IPS-18c (cell line): ENCODE data around the gene APBB1.
"Not testable (repeated sequence)": the region's sequence is repeated elsewhere in the genome, so short reads cannot be mapped to it uniquely, and the experiment has no call there.

Experiments used
- H3K4me3 ChIP-seq: 2 replicates; pipeline ENCODE4 v1.7.0; 2013; ENCODE audit warnings: low read depth, mild to moderate bottlenecking, low read length, moderate library complexity; ENCODE audit not compliant: insufficient read depth
- H3K9me3 ChIP-seq: one replicate; pipeline ENCODE4 v1.6.1; 2013; ENCODE audit warnings: mild to moderate bottlenecking, low read length, moderate library complexity; ENCODE audit not compliant: control insufficient read depth, insufficient read depth

The APBB1 gene

DNA sequence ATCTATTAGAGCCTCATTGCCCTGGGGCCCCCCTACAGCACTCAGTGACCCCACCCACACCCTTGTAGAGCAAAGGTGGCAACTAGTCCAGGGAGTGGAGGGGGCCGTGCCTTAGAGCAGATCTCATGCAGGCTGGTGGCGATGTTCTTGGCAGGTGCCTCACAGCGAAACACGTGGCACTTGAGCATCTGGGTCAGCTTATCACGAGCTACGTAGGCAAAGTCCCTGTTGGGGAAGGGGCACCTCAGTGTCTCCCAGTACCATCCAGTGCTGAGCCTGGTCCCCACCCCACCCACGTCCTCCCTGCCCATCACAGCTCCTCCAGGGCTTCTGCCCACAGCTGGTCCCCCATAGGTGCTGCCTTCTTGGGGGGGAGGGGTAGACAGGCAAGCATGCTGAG lies 17.4 kb downstream of the APBB1 start:
- Histone ChIP-seq H3K9me3 (no peaks in the 10 kb centered on the region), H3K4me3 (no peak overlapping the region)

DNA sequence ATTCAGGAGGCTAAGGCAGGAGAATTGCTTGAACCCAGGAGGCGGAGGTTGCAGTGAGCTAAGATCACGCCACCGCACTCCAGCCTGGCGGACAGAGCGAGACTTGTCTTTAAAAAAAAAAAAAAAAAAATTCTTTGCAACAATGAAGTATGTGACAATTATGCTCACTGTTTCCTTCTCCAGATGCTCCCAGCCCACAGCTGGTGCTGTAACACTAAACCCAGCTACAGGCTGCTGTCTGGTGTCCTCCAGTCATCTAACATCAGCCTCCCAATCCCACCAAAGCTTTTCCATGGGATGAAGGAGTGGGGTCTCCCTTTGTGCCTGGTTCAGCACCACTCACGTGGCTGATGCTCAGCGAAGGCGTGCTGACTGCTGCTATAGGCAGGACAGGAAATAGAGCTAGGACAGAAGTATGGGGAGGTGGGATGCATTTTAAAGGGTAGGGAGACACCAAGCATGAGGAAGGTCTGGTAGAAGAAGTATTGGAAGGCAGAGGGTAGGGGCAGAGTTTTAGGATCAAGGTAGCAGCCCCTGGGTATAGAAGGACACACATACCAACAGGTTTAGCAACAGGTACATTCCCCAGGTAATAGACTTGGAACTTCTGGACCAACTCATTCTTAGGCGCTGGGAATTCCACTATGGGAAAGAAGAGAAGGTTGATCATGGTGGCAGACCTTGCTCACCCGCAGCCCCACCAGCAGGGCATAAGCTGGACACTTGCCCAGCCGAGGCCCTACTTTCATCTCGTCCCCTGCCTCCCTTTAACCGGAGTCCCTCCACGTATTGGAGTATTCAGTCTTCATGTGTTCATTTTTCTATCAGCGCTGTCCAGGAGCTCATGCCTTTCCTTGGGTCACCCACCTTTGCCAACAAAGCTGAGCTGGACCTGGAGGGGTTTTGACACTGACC lies 18.2 kb downstream of the APBB1 start:
- Histone ChIP-seq H3K9me3 (no peaks in the 10 kb centered on the region), H3K4me3 (no peak overlapping the region)

GRCh38 chr11:6397636-6398035 lies 21.3 kb downstream of the APBB1 start:
- peaks cover 2% of the 10 kb centered on the region for H3K9me3 ChIP-seq
- no peak overlapping the region for H3K4me3 ChIP-seq

- Histone ChIP-seq H3K4me3 (no peak overlapping the region), H3K9me3 (peaks cover 2% of the 10 kb centered on the region)
Measured at GRCh38 chr11:6397156-6397555, 21.7 kb downstream of the APBB1 start.

- Histone ChIP-seq H3K9me3 (peaks cover 2% of the 10 kb centered on the region), H3K4me3 (no peak overlapping the region)
Measured at GRCh38 chr11:6395470-6396060, 23.3 kb downstream of the APBB1 start.

GRCh38 chr11:6393989-6394670 lies 24.8 kb downstream of the APBB1 start:
- Histone ChIP-seq H3K9me3 (peaks cover 2% of the 10 kb centered on the region), H3K4me3 (no peak overlapping the region)

GRCh38 chr11:6392251-6392650 lies 26.6 kb downstream of the APBB1 start:
- H3K9me3 ChIP-seq, H3K4me3 ChIP-seq: not testable (repeated sequence)

GRCh38 chr11:6391537-6392134 lies 27.3 kb downstream of the APBB1 start:
- Histone ChIP-seq H3K4me3 (no peak overlapping the region), H3K9me3 (peaks cover 2% of the 10 kb centered on the region)

DNA sequence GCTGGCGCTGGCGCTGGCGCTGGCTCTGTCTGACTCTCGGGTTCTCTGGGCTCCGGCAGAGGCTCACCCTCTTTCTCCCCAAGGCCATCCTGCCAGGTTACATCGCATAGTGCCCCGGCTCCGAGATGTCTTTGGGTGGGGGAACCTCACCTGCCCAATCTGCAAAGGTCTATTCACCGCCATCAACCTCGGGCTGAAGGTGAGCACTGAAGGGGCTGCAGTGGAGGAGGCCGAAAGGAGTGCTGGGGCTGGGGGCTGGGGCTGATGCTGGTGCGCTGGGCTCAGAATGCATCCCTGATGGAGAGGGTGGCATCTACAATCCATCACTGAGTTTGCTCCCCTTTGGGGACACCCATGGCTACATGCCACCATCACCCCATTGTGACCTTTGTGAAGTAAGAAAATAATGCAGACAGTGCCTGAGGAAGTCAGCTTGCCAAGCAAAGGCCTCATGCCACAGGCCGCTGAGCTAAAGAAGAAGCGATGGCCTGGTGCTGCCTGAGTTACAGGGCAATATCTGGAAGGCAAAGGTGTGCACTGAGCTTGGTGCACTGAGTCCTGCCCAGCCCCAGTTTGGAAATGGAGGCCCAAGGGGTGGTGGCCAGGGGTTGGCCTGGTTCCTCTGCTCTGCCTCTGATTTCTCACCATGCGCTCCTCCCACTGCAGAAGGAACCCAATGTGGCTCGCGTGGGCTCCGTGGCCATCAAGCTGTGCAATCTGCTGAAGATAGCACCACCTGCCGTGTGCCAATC lies 28.0 kb downstream of the APBB1 start:
- Histone ChIP-seq H3K9me3 (peaks cover 2% of the 10 kb centered on the region), H3K4me3 (peak overlapping the region; percentile 79)

- peak within 1 kb of the TSS; percentile 79 for H3K4me3 ChIP-seq
- H3K9me3 ChIP-seq, result peaks cover 2% of the 10 kb centered on the region
Measured at GRCh38 chr11:6389905-6390717, 28.8 kb downstream of the APBB1 start, which contains the start of gene SMPD1. Gene SMPD1, plus strand, starts transcription at chr11:6390474. Its CDS starts 125 bp downstream, at chr11:6390599.

DNA sequence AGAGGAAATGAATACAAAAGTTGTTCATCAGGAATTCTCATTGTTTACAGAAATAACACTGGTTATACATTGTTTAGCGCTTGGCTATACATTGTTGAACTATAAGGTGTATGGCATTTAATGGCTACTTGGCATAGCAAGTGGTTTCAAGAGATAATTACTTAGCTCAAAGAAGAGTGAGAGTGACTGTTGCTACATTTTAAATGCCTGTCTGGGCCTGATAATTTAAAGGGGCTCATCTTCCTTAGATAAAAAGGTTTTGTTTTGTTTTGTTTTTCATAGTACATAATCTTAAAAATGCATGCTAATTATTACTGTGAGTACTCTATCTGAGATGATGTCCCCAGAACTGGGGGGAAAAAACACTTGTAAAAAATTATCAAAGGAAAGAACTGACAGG lies 30.1 kb downstream of the APBB1 start:
- H3K4me3 ChIP-seq, result no peak overlapping the region
- no peaks in the 10 kb centered on the region for H3K9me3 ChIP-seq

GRCh38 chr11:6387811-6388599 lies 30.9 kb downstream of the APBB1 start:
- no peaks in the 10 kb centered on the region for H3K9me3 ChIP-seq
- no peak overlapping the region for H3K4me3 ChIP-seq

DNA sequence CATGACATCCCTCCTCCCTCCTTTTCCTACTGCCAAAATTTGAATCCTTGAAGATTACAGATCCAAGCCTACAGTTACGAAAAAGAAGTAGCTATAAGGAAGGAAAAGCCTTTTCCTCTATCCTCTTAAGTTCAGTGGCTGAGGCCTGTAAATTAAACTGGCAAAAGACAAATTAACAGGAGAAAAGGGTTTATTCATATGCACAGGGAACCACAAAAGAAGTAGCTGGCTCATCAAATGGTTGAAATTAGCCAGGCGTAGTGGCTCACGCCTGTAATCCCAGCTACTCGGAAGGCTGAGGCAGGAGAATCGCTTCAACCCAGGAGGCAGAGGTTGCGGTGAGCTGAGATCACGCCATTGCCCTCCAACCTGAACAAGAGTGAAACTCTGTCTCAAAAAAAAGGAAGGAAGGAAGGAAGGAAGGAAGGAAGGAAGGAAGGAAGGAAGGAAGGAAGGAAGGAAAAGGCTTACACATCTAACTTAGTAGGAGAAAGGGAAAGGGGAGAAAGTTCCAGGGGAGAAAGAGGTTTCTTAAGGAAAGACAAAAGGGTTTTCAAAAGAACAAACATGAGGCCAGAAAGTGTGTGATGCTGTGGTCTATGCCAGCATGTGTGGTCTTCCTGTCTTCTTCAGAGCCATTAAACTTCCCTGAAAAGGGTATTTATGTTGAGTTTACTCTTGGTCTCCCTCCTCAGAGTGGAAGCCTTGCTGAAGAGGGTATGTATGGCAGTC lies 33.7 kb downstream of the APBB1 start:
- Histone ChIP-seq H3K4me3 (no peak overlapping the region), H3K9me3 (no peaks in the 10 kb centered on the region)

GRCh38 chr11:6378640-6378989 lies 40.3 kb downstream of the APBB1 start:
- no peaks in the 10 kb centered on the region for H3K9me3 ChIP-seq
- no peak overlapping the region for H3K4me3 ChIP-seq
